GM19468 (cell line): ENCODE measurements around the gene SLC6A15.

Experiments used
- ATAC-seq: cut with Tn5 transposase; IDR thresholded peaks from one replicate; pipeline ENCODE4 v1.9.1; 2021; ENCODE audit warnings: mild to moderate bottlenecking, moderate library complexity, moderate number of reproducible peaks; ENCODE audit not compliant: unreplicated experiment; ENCODE audit errors: extremely low read depth

SLC6A15 gene

GRCh38 chr12:84912198-84913128 is at the start of gene SLC6A15:
SLC6A15 (minus strand) TSS chr12:84912799; CDS start chr12:84892120, 20,679 bp downstream.
- ATAC-seq, result peak; percentile 37

- ATAC-seq, result no peak
Measured at GRCh38 chr12:84960918-84961317, 48.3 kb upstream of the SLC6A15 start.

- ATAC-seq, result no peak
Measured at GRCh38 chr12:84955298-84955697, 42.7 kb upstream of the SLC6A15 start.

- no peak for ATAC-seq
Measured at GRCh38 chr12:84954415-84954814, 41.8 kb upstream of the SLC6A15 start.

- no peak for ATAC-seq
Measured at GRCh38 chr12:84950971-84951546, 38.5 kb upstream of the SLC6A15 start.

GRCh38 chr12:84946753-84947152 is 34.2 kb upstream of the SLC6A15 start:
- no peak for ATAC-seq

GRCh38 chr12:84937415-84937814 is 24.8 kb upstream of the SLC6A15 start:
- no peak for ATAC-seq

- no peak for ATAC-seq
Measured at GRCh38 chr12:84929501-84929900, 16.9 kb upstream of the SLC6A15 start.

- no peak for ATAC-seq
Measured at GRCh38 chr12:84924981-84925380, 12.4 kb upstream of the SLC6A15 start.

- ATAC-seq, result no peak
Measured at GRCh38 chr12:84922693-84923092, 10.1 kb upstream of the SLC6A15 start.

GRCh38 chr12:84920331-84920730 is 7.7 kb upstream of the SLC6A15 start:
- no peak for ATAC-seq

GRCh38 chr12:84919271-84919670 is 6.7 kb upstream of the SLC6A15 start:
- ATAC-seq, result no peak

GRCh38 chr12:84913129-84913515 is 523 bp upstream of the SLC6A15 start:
- no peak for ATAC-seq

GRCh38 chr12:84911271-84912197 is 1.1 kb downstream of the SLC6A15 start:
- no peak for ATAC-seq

GRCh38 chr12:84910549-84911241 is 1.9 kb downstream of the SLC6A15 start:
- ATAC-seq, result no peak

GRCh38 chr12:84904051-84904450 is 8.5 kb downstream of the SLC6A15 start:
- ATAC-seq, result no peak

- no peak for ATAC-seq
Measured at GRCh38 chr12:84891106-84891838, 21.3 kb downstream of the SLC6A15 start.

- ATAC-seq, result no peak
Measured at GRCh38 chr12:84889818-84890217, 22.8 kb downstream of the SLC6A15 start.

GRCh38 chr12:84888861-84889260 is 23.7 kb downstream of the SLC6A15 start:
- no peak for ATAC-seq
